ENCODE data around the gene CKAP2L. TPM values are rescaled to one million over a fixed set of nuclear protein-coding genes. Genes with fewer than 3 reads are reported as not detected.

Gene CKAP2L
- total and polyA plus RNA-seq, 2 donors (not counting 1 experiment from before 2014, with no cell fraction given): 3.0 to 4.4 TPM

GRCh38 chr2:112777036-112777435 is 12.6 kb upstream of the CKAP2L start:
- Histone ChIP-seq H2AFZ (ENCODE audit: low read length) (no peak overlapping the region), H3K9me3 (ENCODE audit: control insufficient read depth, insufficient read depth, low read depth, low read length) (no peaks in the 10 kb centered on the region), H4K20me1 (ENCODE audit: control insufficient read depth, extremely low read depth, insufficient read depth, low read length) (no peaks in the 10 kb centered on the region), H3K9ac (ENCODE audit: insufficient read depth, low read length) (no peak overlapping the region), H3K4me3 (replicated peaks in 1 of 4; ENCODE audit: control extremely low read depth in 1 of 4, insufficient read depth in 1 of 4, low read depth in 3 of 4, low read length in 4 of 4) (no peak overlapping the region), H3K36me3 (ENCODE audit: control insufficient read depth, insufficient read depth, low read length) (no peaks in the 10 kb centered on the region), H3K4me2 (ENCODE audit: extremely low read depth, insufficient read depth, low read length) (no peak overlapping the region), H3K4me1 (ENCODE audit: control insufficient read depth, extremely low read depth, insufficient read depth, low read length) (no peaks in the 10 kb centered on the region), H3K79me2 (ENCODE audit: control insufficient read depth, insufficient read depth, low read length) (no peaks in the 10 kb centered on the region), H3K27ac (ENCODE audit: insufficient read depth, low read length) (no peak overlapping the region), H3K27me3 (ENCODE audit: control insufficient read depth, insufficient read depth, low read length) (no peaks in the 10 kb centered on the region)
- no peak for TF ChIP-seq EZH2 (IDR thresholded peaks at IDR 0.05; ENCODE audit: low read length, missing control alignments)
- TF ChIP-seq CTCF (conservative IDR thresholded peaks at IDR 0.05 in 1 of 2, IDR thresholded peaks at IDR 0.05 in 1 of 2; ENCODE audit: low read depth in 1 of 2, low read length in 2 of 2): no peak
- no peak for DNase-seq (ENCODE audit: low read depth in 2 of 2)

- Histone ChIP-seq H3K27ac (ENCODE audit: insufficient read depth, low read length) (no peak overlapping the region), H3K79me2 (ENCODE audit: control insufficient read depth, insufficient read depth, low read length) (no peaks in the 10 kb centered on the region), H2AFZ (ENCODE audit: low read length) (no peak overlapping the region), H3K9me3 (ENCODE audit: control insufficient read depth, insufficient read depth, low read depth, low read length) (no peaks in the 10 kb centered on the region), H3K27me3 (ENCODE audit: control insufficient read depth, insufficient read depth, low read length) (no peaks in the 10 kb centered on the region), H3K9ac (ENCODE audit: insufficient read depth, low read length) (no peak overlapping the region), H3K4me2 (ENCODE audit: extremely low read depth, insufficient read depth, low read length) (no peak overlapping the region), H4K20me1 (ENCODE audit: control insufficient read depth, extremely low read depth, insufficient read depth, low read length) (no peaks in the 10 kb centered on the region), H3K4me1 (ENCODE audit: control insufficient read depth, extremely low read depth, insufficient read depth, low read length) (no peaks in the 10 kb centered on the region), H3K4me3 (replicated peaks in 1 of 4; ENCODE audit: control extremely low read depth in 1 of 4, insufficient read depth in 1 of 4, low read depth in 3 of 4, low read length in 4 of 4) (no peak overlapping the region), H3K36me3 (ENCODE audit: control insufficient read depth, insufficient read depth, low read length) (no peaks in the 10 kb centered on the region)
- TF ChIP-seq CTCF (conservative IDR thresholded peaks at IDR 0.05 in 1 of 2, IDR thresholded peaks at IDR 0.05 in 1 of 2; ENCODE audit: low read depth in 1 of 2, low read length in 2 of 2) (no peak), EZH2 (IDR thresholded peaks at IDR 0.05; ENCODE audit: low read length, missing control alignments) (no peak)
- DNase-seq (ENCODE audit: low read depth in 2 of 2): no peak
Measured at GRCh38 chr2:112776113-112776512, 11.7 kb upstream of the CKAP2L start.

- Histone ChIP-seq H3K4me2 (ENCODE audit: extremely low read depth, insufficient read depth, low read length) (no peak overlapping the region), H3K36me3 (ENCODE audit: control insufficient read depth, insufficient read depth, low read length) (no peaks in the 10 kb centered on the region), H3K9ac (ENCODE audit: insufficient read depth, low read length) (no peak overlapping the region), H2AFZ (ENCODE audit: low read length) (no peak overlapping the region), H3K79me2 (ENCODE audit: control insufficient read depth, insufficient read depth, low read length) (no peaks in the 10 kb centered on the region), H4K20me1 (ENCODE audit: control insufficient read depth, extremely low read depth, insufficient read depth, low read length) (no peaks in the 10 kb centered on the region), H3K27me3 (ENCODE audit: control insufficient read depth, insufficient read depth, low read length) (no peaks in the 10 kb centered on the region), H3K9me3 (ENCODE audit: control insufficient read depth, insufficient read depth, low read depth, low read length) (no peaks in the 10 kb centered on the region), H3K4me3 (replicated peaks in 1 of 4; ENCODE audit: control extremely low read depth in 1 of 4, insufficient read depth in 1 of 4, low read depth in 3 of 4, low read length in 4 of 4) (no peak overlapping the region), H3K4me1 (ENCODE audit: control insufficient read depth, extremely low read depth, insufficient read depth, low read length) (no peaks in the 10 kb centered on the region), H3K27ac (ENCODE audit: insufficient read depth, low read length) (no peak overlapping the region)
- DNase-seq (ENCODE audit: low read depth in 2 of 2): no peak
- TF ChIP-seq EZH2 (IDR thresholded peaks at IDR 0.05; ENCODE audit: low read length, missing control alignments) (no peak), CTCF (conservative IDR thresholded peaks at IDR 0.05 in 1 of 2, IDR thresholded peaks at IDR 0.05 in 1 of 2; ENCODE audit: low read depth in 1 of 2, low read length in 2 of 2) (no peak)
Measured at GRCh38 chr2:112774536-112775285, 10.3 kb upstream of the CKAP2L start.
